HFFc6 (cell line): ENCODE data around the gene FAF1. TPM values are rescaled to one million over a fixed set of nuclear protein-coding genes. Genes with fewer than 3 reads are reported as not detected.

ENCODE experiments used
- DNase-seq: peaks from one replicate; pipeline ENCODE4 v3.0.0-alpha.2; 2018
- H3K27ac Mint-ChIP-seq: 2 replicates; pipeline ENCODE4 v1.8.0; 2020; ENCODE audit warnings: mild to moderate bottlenecking, mixed read lengths
- H3K27me3 Mint-ChIP-seq: 2 replicates; pipeline ENCODE4 v1.8.0; 2021; ENCODE audit warnings: mild to moderate bottlenecking, moderate library complexity, mixed read lengths; ENCODE audit not compliant: insufficient read depth
- H3K36me3 Mint-ChIP-seq: 2 replicates; pipeline ENCODE4 v1.8.0; 2021; ENCODE audit warnings: low read depth, mixed read lengths
- H3K4me1 Mint-ChIP-seq: 2 replicates; pipeline ENCODE4 v1.8.0; 2020; ENCODE audit warnings: low read depth, mixed read lengths
- H3K4me3 Mint-ChIP-seq: 2 replicates; pipeline ENCODE4 v1.8.0; 2020; ENCODE audit warnings: mild to moderate bottlenecking, moderate library complexity, mixed read lengths
- H3K9me3 Mint-ChIP-seq: 2 replicates; pipeline ENCODE4 v1.8.0; 2020; ENCODE audit warnings: mild to moderate bottlenecking, mixed read lengths
- CTCF ChIP-seq: fragments of 200-600 bp; sonication (generic); IDR thresholded peaks from 2 replicates; pipeline ENCODE4 v1.5.0; 2021; ENCODE audit warnings: antibody characterized with exemption, mild to moderate bottlenecking
- total RNA-seq, 6 experiments: library from RNA; stranded (reverse); fragmentation: NEBNext Ultra II Directional; extraction: Animal tissue kit (Norgen Biotek cat#: 25700); gene quantifications; 2 replicates in 1 of 6; 3 replicates in 5 of 6; pipeline ENCODE4 v1.2.3, GENCODE V29; 2021

FAF1 gene
- total RNA-seq, 6 experiments from 2014 or later, result 60.1 to 79.1 (median 67.8) TPM

- Mint-ChIP-seq H3K27ac (no peak overlapping the region), H3K4me1 (no peaks in the 10 kb centered on the region), H3K9me3 (peaks cover 11% of the 10 kb centered on the region), H3K27me3 (no peaks in the 10 kb centered on the region), H3K4me3 (no peak overlapping the region), H3K36me3 (peaks cover 26% of the 10 kb centered on the region)
- no peak for TF ChIP-seq CTCF
- no peak for DNase-seq
Observed at GRCh38 chr1:50923564-50923963, 36.5 kb downstream of the FAF1 start.

GRCh38 chr1:50921029-50921428 lies 39.0 kb downstream of the FAF1 start:
- no peak overlapping the region for H3K4me3 Mint-ChIP-seq
- peaks cover 5% of the 10 kb centered on the region; the same call in 1 of the 2 replicates for H3K4me1 Mint-ChIP-seq
- TF ChIP-seq CTCF, result no peak
- no peaks in the 10 kb centered on the region for H3K27me3 Mint-ChIP-seq
- H3K36me3 Mint-ChIP-seq, result peaks cover 26% of the 10 kb centered on the region
- H3K9me3 Mint-ChIP-seq, result peaks cover 11% of the 10 kb centered on the region
- DNase-seq, result no peak
- H3K27ac Mint-ChIP-seq, result no peak overlapping the region

GRCh38 chr1:50920409-50920808 lies 39.7 kb downstream of the FAF1 start:
- peaks cover 11% of the 10 kb centered on the region for H3K9me3 Mint-ChIP-seq
- no peak overlapping the region for H3K4me3 Mint-ChIP-seq
- peaks cover 26% of the 10 kb centered on the region for H3K36me3 Mint-ChIP-seq
- peaks cover 5% of the 10 kb centered on the region; the same call in 1 of the 2 replicates for H3K4me1 Mint-ChIP-seq
- no peak for TF ChIP-seq CTCF
- no peak overlapping the region for H3K27ac Mint-ChIP-seq
- no peaks in the 10 kb centered on the region for H3K27me3 Mint-ChIP-seq
- DNase-seq, result no peak

GRCh38 chr1:50917138-50918137 lies 42.6 kb downstream of the FAF1 start:
- Mint-ChIP-seq H3K27me3 (no peaks in the 10 kb centered on the region), H3K9me3 (no peaks in the 10 kb centered on the region; the same call in 1 of the 2 replicates), H3K36me3 (peaks cover 7% of the 10 kb centered on the region), H3K4me1 (peaks cover 14% of the 10 kb centered on the region), H3K27ac (no peak overlapping the region), H3K4me3 (no peak overlapping the region)
- no peak for DNase-seq
- TF ChIP-seq CTCF, result no peak

GRCh38 chr1:50915621-50916020 lies 44.4 kb downstream of the FAF1 start:
- H3K4me3 Mint-ChIP-seq, result no peak overlapping the region
- peaks cover 14% of the 10 kb centered on the region for H3K4me1 Mint-ChIP-seq
- H3K9me3 Mint-ChIP-seq, result no peaks in the 10 kb centered on the region; the same call in 1 of the 2 replicates
- no peaks in the 10 kb centered on the region for H3K27me3 Mint-ChIP-seq
- DNase-seq, result no peak
- no peak overlapping the region for H3K27ac Mint-ChIP-seq
- H3K36me3 Mint-ChIP-seq, result peaks cover 4% of the 10 kb centered on the region; the same call in 1 of the 2 replicates
- TF ChIP-seq CTCF, result no peak
